ENCODE measurements around the gene L3MBTL4. TPM values are rescaled to one million over a fixed set of nuclear protein-coding genes. Genes with fewer than 3 reads are reported as not detected.

L3MBTL4 gene
- total and polyA plus RNA-seq, 10 of the 15 experiments (the other 5 are each of a cell fraction or from before 2014, with no cell fraction given), result 1.3 to 8.7 (median 3.8) TPM

GRCh38 chr18:6156446-6156845 lies 258.3 kb downstream of the L3MBTL4 start:
- 23% methylated on average over 6 of the region's 6 CpGs for WGBS (ENCODE audit: insufficient coverage, insufficient replicate concordance, low lambda C conversion rate, missing lambda C conversion rate)
- Histone ChIP-seq H3K4me3 (no peak overlapping the region), H3K27ac (ENCODE audit: control insufficient read depth, insufficient read depth) (no peak overlapping the region), H3K9ac (ENCODE audit: control insufficient read depth, insufficient read depth, low read length) (no peak overlapping the region), H3K27me3 (replicated peaks in 1 of 2; ENCODE audit: control insufficient read depth in 2 of 2, insufficient read depth in 2 of 2, low read length in 1 of 2) (no peaks in the 10 kb centered on the region), H3K9me3 (replicated peaks; ENCODE audit: control insufficient read depth, insufficient read depth, low read length) (no peaks in the 10 kb centered on the region; the same call in 2 of the 3 replicates), H2AFZ (ENCODE audit: control insufficient read depth, low read depth, low read length) (no peak overlapping the region), H3K4me1 (ENCODE audit: control insufficient read depth, insufficient read depth, low read length) (no peaks in the 10 kb centered on the region), H3K79me2 (ENCODE audit: control insufficient read depth, insufficient read depth, low read length) (no peaks in the 10 kb centered on the region), H3K4me2 (ENCODE audit: control insufficient read depth, insufficient read depth) (no peak overlapping the region), H4K20me1 (ENCODE audit: control insufficient read depth, insufficient read depth) (no peaks in the 10 kb centered on the region), H3K36me3 (ENCODE audit: control insufficient read depth in 2 of 2, insufficient read depth in 2 of 2, low read length in 1 of 2) (no peaks in the 10 kb centered on the region)
- DNase-seq (ENCODE audit: low read depth, low spot score) (no peak), FAIRE-seq (no peak), ATAC-seq (no peak)
- in situ Hi-C loops (cut with MboI), result no loop called here
- ChIA-PET POLR2A (no interaction called here), RAD21 (ENCODE audit: unreplicated experiment) (no interaction called here), CTCF (no interaction called here), SMC1A (ENCODE audit: uncharacterized antibody, unreplicated experiment) (no interaction called here)
- BruUV-seq (replicated peaks), result no TSS peak
- intact Hi-C loops (cut with micrococcal nuclease; ENCODE audit: unreplicated experiment), result no loop called here
- TF ChIP-seq SMARCA5 (IDR thresholded peaks at IDR 0.05), result no peak
- no peak for TF ChIP-seq ZBTB4 (CRISPR knock-in tag; IDR thresholded peaks at IDR 0.05)
- TF ChIP-seq REST (IDR thresholded peaks at IDR 0.05; ENCODE audit: low read depth, low read length), result no peak
- TF ChIP-seq WRNIP1 (IDR thresholded peaks at IDR 0.05; ENCODE audit: borderline replicate concordance, low read depth, low read length), result no peak
- no peak for TF ChIP-seq YBX1 (IDR thresholded peaks at IDR 0.05)
- no peak for TF ChIP-seq DPF2 (IDR thresholded peaks at IDR 0.05)
- no peak for TF ChIP-seq SUZ12 (IDR thresholded peaks at IDR 0.05; ENCODE audit: unreplicated experiment)
- no peak for TF ChIP-seq NR2C1 (IDR thresholded peaks at IDR 0.05)
- TF ChIP-seq NFYA (IDR thresholded peaks at IDR 0.05; ENCODE audit: borderline replicate concordance, low read depth, low read length), result no peak
- TF ChIP-seq RUNX3 (IDR thresholded peaks at IDR 0.05; ENCODE audit: low read length), result no peak
- no peak for TF ChIP-seq ZBTB11 (CRISPR knock-in tag; IDR thresholded peaks at IDR 0.05)
- TF ChIP-seq GABPA (IDR thresholded peaks at IDR 0.05; ENCODE audit: low read depth), result no peak
- TF ChIP-seq CBX3 (IDR thresholded peaks at IDR 0.05; ENCODE audit: borderline replicate concordance, low read depth), result no peak
- TF ChIP-seq KLF5 (IDR thresholded peaks at IDR 0.05; ENCODE audit: partially characterized antibody), result no peak
- no peak for TF ChIP-seq BHLHE40 (IDR thresholded peaks at IDR 0.05; ENCODE audit: borderline replicate concordance in 1 of 2, low read depth in 2 of 2, low read length in 1 of 2)
